ENCODE measurements around the gene USP54.

The USP54 gene

DNA sequence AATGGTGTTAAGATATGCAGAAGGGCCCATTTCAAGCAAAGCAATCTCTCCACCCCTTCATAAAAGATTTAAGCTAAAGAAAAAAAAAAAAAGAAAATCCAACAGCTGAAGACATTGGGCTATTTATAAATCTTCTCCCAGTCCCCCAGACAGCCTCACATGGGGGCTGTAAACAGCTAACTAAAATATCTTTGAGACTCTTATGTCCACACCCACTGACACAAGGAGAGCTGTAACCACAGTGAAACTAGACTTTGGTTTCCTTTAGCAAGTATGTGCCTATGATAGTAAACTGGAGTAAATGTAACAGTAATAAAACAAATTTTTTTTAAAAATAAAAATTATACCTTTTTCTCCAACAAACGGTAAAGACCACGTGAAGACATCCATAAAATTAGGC is 123.9 kb downstream of the USP54 start:
- DNase-seq (ENCODE audit: low spot score), result no peak

DNA sequence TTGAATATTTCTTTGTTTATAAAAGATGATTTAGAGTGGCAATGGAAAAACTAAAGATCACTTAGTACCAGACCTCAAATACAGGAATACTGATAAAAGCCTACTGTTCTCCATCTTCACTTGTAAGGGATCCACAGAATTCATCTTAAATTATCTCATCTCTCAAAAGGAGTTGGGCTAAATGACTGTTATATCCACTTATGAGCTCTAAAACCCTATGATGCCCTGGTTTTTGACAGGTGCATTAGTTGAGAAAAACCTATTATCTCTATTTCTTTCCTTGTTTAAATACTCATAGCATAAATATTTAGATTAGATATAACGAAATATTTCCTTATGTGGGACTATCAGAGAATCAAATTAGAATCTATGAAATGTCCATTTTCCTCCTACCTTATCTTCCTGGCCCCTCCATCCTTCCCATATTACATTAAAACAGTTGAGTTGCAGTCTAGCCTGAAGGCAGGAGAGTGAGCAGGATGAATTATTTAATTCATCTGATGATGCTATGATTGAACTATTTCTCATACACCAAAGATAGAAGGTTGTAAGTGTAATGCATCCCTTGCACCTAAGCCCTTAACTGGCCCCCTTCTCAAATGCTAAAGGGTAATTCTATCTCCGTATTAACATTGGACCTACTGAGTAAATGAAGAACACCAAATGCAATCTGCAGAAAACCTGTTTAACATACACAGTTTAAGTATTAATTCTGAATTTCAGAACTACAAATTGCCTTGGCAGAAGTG is 125.0 kb downstream of the USP54 start:
- no peak for DNase-seq (ENCODE audit: low spot score)

DNA sequence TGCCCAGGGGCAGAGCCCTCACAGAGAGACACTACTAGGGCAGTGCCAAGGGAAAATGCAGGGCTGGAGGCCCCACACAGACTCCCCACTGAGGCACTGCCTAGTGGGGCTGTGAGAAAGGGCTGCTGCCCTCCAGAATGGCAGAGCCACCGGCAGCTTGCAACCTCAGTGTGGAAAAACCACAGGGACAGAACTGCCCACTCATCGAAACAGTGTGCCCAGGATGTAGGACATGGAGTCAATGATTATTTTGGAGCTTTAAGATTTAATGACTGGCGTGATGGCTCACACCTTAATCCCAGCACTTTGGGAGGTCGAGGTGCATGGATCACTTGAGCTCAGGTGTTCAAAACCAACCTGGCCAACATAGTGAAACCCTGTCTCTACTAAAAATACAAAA is 130.2 kb downstream of the USP54 start:
- no peak for DNase-seq (ENCODE audit: low spot score)

DNA sequence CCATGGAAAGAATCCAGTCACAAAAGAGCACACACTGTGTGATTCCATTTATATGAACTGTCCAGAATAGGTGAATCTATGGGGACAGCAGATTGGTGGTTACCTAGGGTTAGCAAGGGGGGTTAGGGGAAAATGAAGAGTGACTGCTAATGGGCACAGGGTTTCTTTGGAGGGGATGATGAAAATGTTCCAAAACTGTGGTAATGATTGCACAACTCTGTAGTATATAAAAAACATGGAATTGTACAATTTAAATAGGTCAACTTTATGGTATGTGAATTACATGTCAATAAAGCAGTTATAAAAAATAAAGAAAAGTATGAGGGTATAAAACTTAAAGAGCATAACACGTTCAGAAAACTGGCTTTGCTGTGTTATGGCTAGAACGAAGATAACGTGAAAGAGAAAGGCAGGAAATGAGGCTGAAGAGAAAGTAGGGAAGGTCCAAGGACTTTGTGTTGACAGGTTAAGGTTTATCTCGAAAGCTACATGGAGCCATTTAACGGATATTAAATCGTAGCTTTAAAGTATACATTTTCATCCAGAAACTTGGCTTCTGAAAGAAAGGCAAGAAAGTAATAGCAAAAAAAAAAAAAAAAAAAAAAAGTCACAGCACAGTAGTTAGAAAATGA is 131.3 kb downstream of the USP54 start:
- no peak for DNase-seq (ENCODE audit: low spot score)

DNA sequence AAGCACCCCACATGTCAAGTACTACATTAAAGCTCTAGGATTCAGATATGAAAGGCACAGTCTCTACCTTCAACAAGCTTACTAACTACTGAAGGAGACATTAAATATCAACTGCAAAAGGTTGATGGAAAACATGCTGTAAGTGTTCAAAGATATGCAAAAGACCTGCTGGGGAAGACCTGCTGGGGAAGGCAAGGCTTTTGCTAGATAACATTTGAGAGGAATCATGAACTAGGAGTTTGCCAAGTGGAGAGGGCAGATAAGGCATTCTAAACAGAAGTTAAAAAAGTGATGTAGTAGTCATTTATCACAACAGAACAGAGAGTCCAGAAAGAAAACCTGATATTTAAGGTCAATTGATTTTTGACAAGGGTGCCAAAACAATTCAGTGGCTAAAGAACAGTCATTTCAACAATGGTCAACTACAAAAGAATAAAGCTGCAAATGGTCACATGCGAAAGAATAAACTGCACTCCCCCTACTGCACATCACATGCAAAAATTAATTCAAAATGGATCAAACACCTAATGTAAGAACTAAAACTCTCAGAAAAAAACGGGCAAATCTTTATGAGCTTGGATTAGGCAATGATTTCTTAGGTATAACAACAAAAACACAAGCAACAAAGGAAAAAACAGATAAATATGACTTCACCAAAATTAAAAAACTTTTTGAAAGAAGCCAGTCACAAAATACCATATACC is 134.8 kb downstream of the USP54 start:
- DNase-seq (ENCODE audit: low spot score), result no peak

DNA sequence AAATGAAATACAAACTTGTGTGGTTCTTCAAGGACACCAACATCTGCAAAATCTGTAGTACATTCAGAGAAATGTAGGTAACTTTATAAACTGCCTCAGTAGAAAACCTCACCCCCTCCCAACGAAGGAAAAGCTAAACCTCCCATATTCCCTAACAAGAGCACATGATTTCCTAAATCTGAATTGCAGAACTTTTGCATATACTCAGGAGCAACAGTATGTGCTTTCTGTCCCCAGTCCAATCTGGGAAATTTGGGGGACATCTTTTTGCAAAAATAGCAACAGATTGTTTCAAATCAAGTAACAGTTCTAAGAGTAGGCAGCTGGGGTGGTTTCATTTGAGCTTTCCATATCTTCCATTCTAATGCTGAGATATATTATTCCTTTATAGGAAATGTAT is 142.0 kb downstream of the USP54 start:
- no peak for DNase-seq (ENCODE audit: low spot score)

DNA sequence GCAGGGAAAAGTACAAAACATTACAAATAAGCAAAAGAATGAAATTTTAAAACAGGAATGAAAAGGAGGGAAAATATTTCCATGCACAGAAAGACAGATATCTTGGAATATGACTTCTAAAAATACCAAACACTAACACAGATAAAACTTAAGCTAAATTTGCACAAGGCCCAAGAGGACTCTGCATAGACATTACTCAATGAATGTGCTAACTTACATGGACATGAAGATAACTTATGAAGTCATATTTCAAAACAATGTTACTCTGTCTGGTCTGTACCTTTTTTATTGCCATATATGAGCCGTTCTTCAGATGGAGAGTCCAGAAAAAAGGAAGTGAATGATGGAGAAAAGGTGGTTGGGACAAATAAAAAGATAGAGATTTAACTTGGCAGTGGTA is 142.8 kb downstream of the USP54 start:
- DNase-seq (ENCODE audit: low spot score), result no peak

Data from cerebellar cortex (tissue), 1 donor.